H1 (cell line): Measurements from ENCODE around the gene PEAK1.

Experiments
- CBX8 ChIP-seq: fragments of 300-800, 300-1000 bp; sonication (generic); IDR thresholded peaks from 2 replicates; pipeline ENCODE4 v1.7.1; 2016; ENCODE audit warnings: low read depth, low read length, borderline replicate concordance
- CEBPB ChIP-seq: IDR thresholded peaks from 2 replicates; pipeline ENCODE4 v1.6.1; 2012; ENCODE audit warnings: low read depth, low read length
- GABPA ChIP-seq: IDR thresholded peaks from 2 replicates; pipeline ENCODE4 v1.6.1; 2011; ENCODE audit warnings: mild to moderate bottlenecking, low read length, moderate library complexity, borderline replicate concordance; ENCODE audit not compliant: insufficient read depth
- HDAC6 ChIP-seq: IDR thresholded peaks from one replicate; pipeline ENCODE4 v1.7.1; 2012; ENCODE audit warnings: low read depth, mild to moderate bottlenecking, inconsistent platforms, low read length, moderate library complexity
- KDM4A ChIP-seq: IDR thresholded peaks from one replicate; pipeline ENCODE4 v1.7.1; 2012; ENCODE audit warnings: low read depth, mild to moderate bottlenecking, moderate library complexity, low read length, inconsistent platforms; ENCODE audit not compliant: severe bottlenecking
- PHF8 ChIP-seq: fragments of 200-600 bp; sonication (generic); conservative IDR thresholded peaks from 2 replicates; pipeline ENCODE4 v1.7.1; 2012; ENCODE audit warnings: low read depth, mild to moderate bottlenecking, inconsistent platforms, low read length, moderate library complexity
- POLR2A ChIP-seq, 2 experiments: IDR thresholded peaks; 1 replicate in 1 of 2; 2 replicates in 1 of 2; pipeline ENCODE4 v1.6.1; 2011; ENCODE audit warnings: low read depth in 2 of 2, low read length in 2 of 2, mild to moderate bottlenecking in 2 of 2; ENCODE audit errors: control extremely low read depth in 1 of 2
- POLR2AphosphoS5 ChIP-seq: IDR thresholded peaks from 2 replicates; pipeline ENCODE4 v1.6.1; 2011; ENCODE audit warnings: low read depth, low read length
- POU5F1 ChIP-seq: IDR thresholded peaks from 2 replicates; pipeline ENCODE4 v1.6.1; 2011; ENCODE audit warnings: low read depth, mild to moderate bottlenecking, low read length, moderate library complexity
- RFX5 ChIP-seq: IDR thresholded peaks from 2 replicates; pipeline ENCODE4 v1.6.1; 2011; ENCODE audit warnings: low read depth, low read length, improper control_type of control experiment, borderline replicate concordance
- RNF2 ChIP-seq: fragments of 200-900, 300-1000 bp; sonication (generic); IDR thresholded peaks from 2 replicates; pipeline ENCODE4 v1.7.1; 2016; ENCODE audit warnings: borderline replicate concordance, low read depth, mild to moderate bottlenecking, antibody characterized with exemption, low read length; ENCODE audit not compliant: poor library complexity, severe bottlenecking; ENCODE audit errors: missing control alignments
- TBP ChIP-seq: IDR thresholded peaks from 2 replicates; pipeline ENCODE4 v1.6.1; 2011; ENCODE audit warnings: low read depth, low read length, improper control_type of control experiment
- TF ChIP-seq, protein P1 (sequence below), 3 experiments: IDR thresholded peaks; 1 replicate in 2 of 3; 2 replicates in 1 of 3; pipeline versions ENCODE4 v1.5.1 to v1.6.1; 2011; ENCODE audit warnings: low read length in 3 of 3, mild to moderate bottlenecking in 3 of 3, inconsistent platforms in 2 of 3, low read depth in 1 of 3, moderate library complexity in 1 of 3; ENCODE audit not compliant: insufficient read depth in 1 of 3; ENCODE audit errors: control extremely low read depth in 1 of 3
- TF ChIP-seq, protein P2 (sequence below): IDR thresholded peaks from 2 replicates; pipeline ENCODE4 v1.6.1; 2012; ENCODE audit warnings: inconsistent platforms

DNA sequence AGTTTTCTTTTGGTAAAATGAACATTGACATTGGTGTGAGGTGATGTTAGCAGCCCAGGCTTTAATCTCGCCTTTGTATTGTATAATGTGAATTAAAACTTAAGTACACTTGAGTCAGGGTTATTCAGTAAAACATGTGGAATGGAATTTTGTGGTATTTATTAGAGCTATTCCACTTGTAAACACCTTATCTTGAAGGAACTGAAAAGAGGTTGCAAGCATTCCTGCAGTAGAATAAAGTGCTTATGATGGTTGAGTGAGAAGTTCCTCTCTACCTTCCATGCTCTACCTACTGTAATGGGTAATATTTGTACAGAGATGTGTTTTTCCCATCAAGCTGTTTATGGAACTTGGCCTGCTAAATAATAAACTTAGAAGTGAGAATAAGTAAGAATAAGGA, 36.8 kb upstream of the PEAK1 start:
- no peak for TF ChIP-seq KDM4A
- no peak for TF ChIP-seq CEBPB
- no peak for TF ChIP-seq CBX8
- TF ChIP-seq, protein P1, sequence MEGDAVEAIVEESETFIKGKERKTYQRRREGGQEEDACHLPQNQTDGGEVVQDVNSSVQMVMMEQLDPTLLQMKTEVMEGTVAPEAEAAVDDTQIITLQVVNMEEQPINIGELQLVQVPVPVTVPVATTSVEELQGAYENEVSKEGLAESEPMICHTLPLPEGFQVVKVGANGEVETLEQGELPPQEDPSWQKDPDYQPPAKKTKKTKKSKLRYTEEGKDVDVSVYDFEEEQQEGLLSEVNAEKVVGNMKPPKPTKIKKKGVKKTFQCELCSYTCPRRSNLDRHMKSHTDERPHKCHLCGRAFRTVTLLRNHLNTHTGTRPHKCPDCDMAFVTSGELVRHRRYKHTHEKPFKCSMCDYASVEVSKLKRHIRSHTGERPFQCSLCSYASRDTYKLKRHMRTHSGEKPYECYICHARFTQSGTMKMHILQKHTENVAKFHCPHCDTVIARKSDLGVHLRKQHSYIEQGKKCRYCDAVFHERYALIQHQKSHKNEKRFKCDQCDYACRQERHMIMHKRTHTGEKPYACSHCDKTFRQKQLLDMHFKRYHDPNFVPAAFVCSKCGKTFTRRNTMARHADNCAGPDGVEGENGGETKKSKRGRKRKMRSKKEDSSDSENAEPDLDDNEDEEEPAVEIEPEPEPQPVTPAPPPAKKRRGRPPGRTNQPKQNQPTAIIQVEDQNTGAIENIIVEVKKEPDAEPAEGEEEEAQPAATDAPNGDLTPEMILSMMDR (IDR thresholded peaks at IDR 0.05; ENCODE audit: control extremely low read depth in 1 of 3, insufficient read depth in 1 of 3, low read depth in 1 of 3, low read length in 3 of 3), result no peak
- TF ChIP-seq PHF8, result no peak
- TF ChIP-seq POLR2A (IDR thresholded peaks at IDR 0.05; ENCODE audit: control extremely low read depth in 1 of 2, low read depth in 2 of 2, low read length in 2 of 2), result no peak
- no peak for TF ChIP-seq POLR2AphosphoS5
- TF ChIP-seq GABPA, result no peak
- TF ChIP-seq RNF2, result no peak
- TF ChIP-seq HDAC6, result no peak
- TF ChIP-seq RFX5, result no peak
- no peak for TF ChIP-seq TBP
- TF ChIP-seq, protein P2, sequence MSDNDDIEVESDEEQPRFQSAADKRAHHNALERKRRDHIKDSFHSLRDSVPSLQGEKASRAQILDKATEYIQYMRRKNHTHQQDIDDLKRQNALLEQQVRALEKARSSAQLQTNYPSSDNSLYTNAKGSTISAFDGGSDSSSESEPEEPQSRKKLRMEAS, result no peak
- TF ChIP-seq POU5F1, result no peak
